CD4-positive, alpha-beta T cell treated with Interleukin-17A for 1 hour (primary cell): ENCODE results near the gene PPM1B.

ENCODE experiments used
- DNase-seq: peaks from one replicate; pipeline ENCODE4 v3.0.0-alpha.2; 2020

The PPM1B gene

DNA sequence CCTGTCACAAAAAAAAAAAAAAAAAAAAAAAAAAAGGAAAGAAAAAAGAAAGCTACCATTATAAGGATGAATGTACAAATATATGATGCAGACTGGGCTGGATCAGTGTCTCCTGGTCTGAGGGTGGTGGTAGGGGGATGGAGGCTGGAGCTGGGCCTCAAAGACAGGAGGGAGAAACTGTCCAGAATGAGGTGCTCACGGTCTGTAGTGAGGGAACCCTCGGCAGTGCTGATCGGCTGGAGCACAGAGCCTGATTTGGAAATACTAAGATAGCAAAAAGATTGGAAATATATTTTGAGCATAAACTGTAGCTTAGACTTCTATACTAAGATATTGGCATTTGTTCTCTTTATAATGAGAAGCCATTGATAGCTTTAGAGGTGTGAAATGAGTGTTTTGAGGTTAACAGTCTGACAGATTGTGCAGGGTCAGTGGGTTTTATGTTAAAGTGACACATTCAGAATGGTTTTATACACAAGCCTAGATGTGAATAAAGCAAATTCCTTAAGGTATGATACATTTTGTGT, 98.7 kb downstream of the PPM1B start:
- no peak for DNase-seq

GRCh38 chr2:44267796-44268648, 99.3 kb downstream of the PPM1B start:
- no peak for DNase-seq

- no peak for DNase-seq
Observed at GRCh38 chr2:44269831-44270230, 101.2 kb downstream of the PPM1B start.

- no peak for DNase-seq
Observed at GRCh38 chr2:44271296-44271695, 102.6 kb downstream of the PPM1B start.

DNA sequence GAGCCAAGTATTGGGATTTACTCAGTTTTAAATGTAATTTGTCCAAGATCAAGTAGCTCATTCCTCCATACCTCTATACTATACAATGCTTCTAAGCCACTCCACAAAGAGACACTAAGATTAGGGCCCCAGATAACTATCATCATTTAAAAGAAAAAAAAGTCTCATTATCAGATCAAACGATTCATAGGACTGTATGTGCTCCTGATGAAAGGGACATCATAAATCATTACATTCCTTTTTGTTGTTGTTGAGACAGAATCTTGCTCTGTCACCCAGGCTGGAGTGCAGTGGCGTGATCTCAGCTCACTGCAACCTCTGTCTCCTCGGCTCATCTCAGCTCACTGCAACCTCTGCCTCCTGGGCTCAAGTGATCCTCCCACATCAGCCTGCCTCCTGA, 104.4 kb downstream of the PPM1B start:
- no peak for DNase-seq

GRCh38 chr2:44273596-44273995, 104.9 kb downstream of the PPM1B start:
- DNase-seq, result no peak

GRCh38 chr2:44275927-44276303, 107.2 kb downstream of the PPM1B start:
- DNase-seq, result no peak

DNA sequence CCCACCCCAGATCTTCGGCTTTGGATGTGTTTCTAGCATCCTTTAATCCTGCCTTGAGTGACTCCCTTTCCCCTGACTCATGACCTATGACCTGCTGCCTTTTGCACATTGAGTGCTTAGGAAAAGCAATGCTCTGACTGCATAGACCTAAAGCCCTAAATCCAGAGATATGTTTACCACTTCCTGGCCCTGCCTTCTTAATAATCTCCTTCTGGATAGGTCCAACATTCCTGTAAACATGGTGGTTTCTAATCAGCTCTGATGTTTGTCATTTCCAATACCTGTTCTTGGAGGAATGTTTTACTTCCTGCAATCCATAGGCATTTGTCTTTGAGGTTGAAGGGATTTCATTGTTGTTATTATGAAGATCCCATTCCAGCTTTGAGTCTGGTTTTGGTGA, 108.9 kb downstream of the PPM1B start:
- DNase-seq, result no peak

GRCh38 chr2:44280869-44281268, 112.2 kb downstream of the PPM1B start:
- DNase-seq, result no peak
